Body of pancreas (tissue), 4 donors: ENCODE measurements around the gene AMY1B. TPM values are rescaled to one million over a fixed set of nuclear protein-coding genes. Genes with fewer than 3 reads are reported as not detected.
"Not testable (repeated sequence)": the region's sequence is repeated elsewhere in the genome, so short reads cannot be mapped to it uniquely, and the experiment has no call there.

ENCODE experiments used
- ATAC-seq: fragments of 150-250 bp; one replicate; pipeline ENCODE4 v1.9.1; 2016
- DNase-seq, 4 donors: peaks; one replicate each; pipeline ENCODE4 v3.0.0-alpha.2; 2019
- H3K27ac ChIP-seq, 4 donors: fragments of 200-600 bp; sonication (generic); 1 replicate in 3 of 4; 2 replicates in 1 of 4; pipeline versions ENCODE4 v1.5.1 to v1.6.1; 2016 to 2019; ENCODE audit warnings: mild to moderate bottlenecking in 1 of 4, mixed read lengths in 1 of 4, moderate library complexity in 1 of 4
- H3K27me3 ChIP-seq, 2 donors: fragments of 200-600 bp; sonication (generic); one replicate each; pipeline ENCODE4 v1.6.0; 2016; ENCODE audit warnings: mild to moderate bottlenecking in 1 of 2
- H3K36me3 ChIP-seq, 2 donors: fragments of 200-600 bp; sonication (generic); replicated peaks in 1 of 2; 2 replicates each; pipeline ENCODE4 v1.5.1; 2016; ENCODE audit warnings: low read depth in 2 of 2; ENCODE audit not compliant: insufficient read depth in 1 of 2
- H3K4me1 ChIP-seq: fragments of 200-600 bp; sonication (generic); one replicate; pipeline ENCODE4 v1.6.0; 2016
- H3K4me3 ChIP-seq, 2 donors: fragments of 200-600 bp; sonication (generic); 1 replicate in 1 of 2; 2 replicates in 1 of 2; pipeline ENCODE4 v1.5.1; 2016 to 2019
- H3K9me3 ChIP-seq, 3 donors: fragments of 200-600 bp; sonication (generic); 1 replicate in 2 of 3; 2 replicates in 1 of 3; pipeline ENCODE4 v1.5.1; 2016
- WGBS, 2 donors: methylation state at CpG; one replicate each; pipeline ENCODE4 v1.1.5; 2017; 5-methylcytosine and 5-hydroxymethylcytosine counted together
- intact Hi-C: fragments of 100-400 bp; cut with DNase I; formaldehyde crosslinking; loops from one replicate; pipeline ENCODE4 v1.15.1; 2023
- total RNA-seq, 2 donors: library from RNA; depleted of rRNA; stranded (reverse); fragments of >200 nt; gene quantifications; one replicate each; pipeline ENCODE4 v1.1.0, GENCODE V29; 2016

Gene AMY1B
- total RNA-seq = not detected

- H3K36me3 ChIP-seq, H3K4me3 ChIP-seq, H3K4me1 ChIP-seq, H3K27me3 ChIP-seq, intact Hi-C loops, H3K9me3 ChIP-seq, H3K27ac ChIP-seq, DNase-seq, ATAC-seq: not testable (repeated sequence)
- WGBS, 2 donors = no CpG with 5 or more reads among the region's 5 CpGs
These were observed at the start of gene AMY1B for GRCh38 chr1:103696110-103696509. TSS of gene AMY1B (minus strand) at chr1:103696210. CDS start at chr1:103695639, 571 bp downstream.

- ATAC-seq, H3K27me3 ChIP-seq, H3K4me3 ChIP-seq, H3K27ac ChIP-seq, H3K36me3 ChIP-seq, H3K9me3 ChIP-seq, intact Hi-C loops, H3K4me1 ChIP-seq, DNase-seq: not testable (repeated sequence)
- WGBS, 2 donors = 63% methylated on average over 1 of the region's 4 CpGs; no CpG with 5 or more reads in 1 of the 2 donors
These were observed 49.0 kb upstream of the AMY1B start for GRCh38 chr1:103745040-103745439.

- ATAC-seq, H3K4me3 ChIP-seq, H3K27me3 ChIP-seq, DNase-seq, H3K9me3 ChIP-seq, H3K27ac ChIP-seq, intact Hi-C loops, H3K36me3 ChIP-seq, H3K4me1 ChIP-seq: not testable (repeated sequence)
- WGBS, 2 donors = no CpG with 5 or more reads among the region's 4 CpGs
These were observed 48.4 kb upstream of the AMY1B start for GRCh38 chr1:103744449-103744848.

- DNase-seq, intact Hi-C loops, ATAC-seq, H3K36me3 ChIP-seq, H3K27me3 ChIP-seq, H3K27ac ChIP-seq, H3K9me3 ChIP-seq, H3K4me3 ChIP-seq, H3K4me1 ChIP-seq: not testable (repeated sequence)
- WGBS, 2 donors = no CpG with 5 or more reads among the region's 3 CpGs
These were observed 42.0 kb upstream of the AMY1B start for GRCh38 chr1:103738031-103738430.

- H3K36me3 ChIP-seq, H3K9me3 ChIP-seq, DNase-seq, H3K27me3 ChIP-seq, H3K4me3 ChIP-seq, intact Hi-C loops, ATAC-seq, H3K4me1 ChIP-seq, H3K27ac ChIP-seq: not testable (repeated sequence)
- no CpG with 5 or more reads among the region's 3 CpGs for WGBS, 2 donors
These were observed 39.3 kb upstream of the AMY1B start for GRCh38 chr1:103735334-103735733.

GRCh38 chr1:103721473-103721872, 25.5 kb upstream of the AMY1B start:
- peak; percentile 53 for ATAC-seq
- H3K9me3 ChIP-seq, H3K27me3 ChIP-seq, H3K27ac ChIP-seq, H3K36me3 ChIP-seq, H3K4me1 ChIP-seq, H3K4me3 ChIP-seq, DNase-seq, intact Hi-C loops: not testable (repeated sequence)
- no CpG with 5 or more reads among the region's 2 CpGs for WGBS, 2 donors

GRCh38 chr1:103717404-103717803, 21.4 kb upstream of the AMY1B start:
- H3K4me3 ChIP-seq, H3K27me3 ChIP-seq, intact Hi-C loops, H3K36me3 ChIP-seq, H3K9me3 ChIP-seq, H3K4me1 ChIP-seq: not testable (repeated sequence)
- peak overlapping the region in 1 of 4 donors; percentile 14 for H3K27ac ChIP-seq
- WGBS, 2 donors = 52 to 73% methylated on average over 6 of the region's 6 CpGs
- ATAC-seq (peak; percentile 24), DNase-seq (peak in 2 of 4 donors; percentile 0 to 8)

GRCh38 chr1:103710381-103710780, 14.4 kb upstream of the AMY1B start:
- H3K36me3 ChIP-seq, H3K4me3 ChIP-seq, H3K27me3 ChIP-seq, ATAC-seq, H3K27ac ChIP-seq, H3K4me1 ChIP-seq, DNase-seq, H3K9me3 ChIP-seq, intact Hi-C loops: not testable (repeated sequence)
- no CpG with 5 or more reads among the region's 3 CpGs for WGBS, 2 donors

GRCh38 chr1:103707670-103708069, 11.7 kb upstream of the AMY1B start:
- WGBS, 2 donors = no CpG with 5 or more reads among the region's 3 CpGs

GRCh38 chr1:103701256-103701655, 5.2 kb upstream of the AMY1B start:
- ATAC-seq, H3K27me3 ChIP-seq, H3K4me3 ChIP-seq, H3K36me3 ChIP-seq, H3K9me3 ChIP-seq, H3K4me1 ChIP-seq, H3K27ac ChIP-seq, DNase-seq, intact Hi-C loops: not testable (repeated sequence)
- no CpG with 5 or more reads among the region's 4 CpGs for WGBS, 2 donors

More at GRCh38 chr1:103707670-103708069, 11.7 kb upstream of the AMY1B start:
- H3K36me3 ChIP-seq, ATAC-seq, H3K9me3 ChIP-seq, H3K4me3 ChIP-seq, H3K27me3 ChIP-seq, intact Hi-C loops, H3K4me1 ChIP-seq, DNase-seq, H3K27ac ChIP-seq: not testable (repeated sequence)

- H3K27ac ChIP-seq, H3K4me3 ChIP-seq, H3K9me3 ChIP-seq, H3K4me1 ChIP-seq, DNase-seq, intact Hi-C loops, H3K36me3 ChIP-seq, ATAC-seq, H3K27me3 ChIP-seq: not testable (repeated sequence)
- WGBS, 2 donors = no CpG with 5 or more reads among the region's 4 CpGs
These were observed 4.7 kb upstream of the AMY1B start for GRCh38 chr1:103700669-103701068.

- H3K9me3 ChIP-seq, H3K27me3 ChIP-seq, H3K4me1 ChIP-seq, intact Hi-C loops, DNase-seq, H3K27ac ChIP-seq, H3K4me3 ChIP-seq, H3K36me3 ChIP-seq, ATAC-seq: not testable (repeated sequence)
- WGBS, 2 donors = no CpG with 5 or more reads among the region's 6 CpGs
These were observed 1.4 kb upstream of the AMY1B start for GRCh38 chr1:103697430-103697829.

- H3K4me3 ChIP-seq, DNase-seq, H3K27ac ChIP-seq, H3K9me3 ChIP-seq, H3K27me3 ChIP-seq, H3K4me1 ChIP-seq, H3K36me3 ChIP-seq, intact Hi-C loops, ATAC-seq: not testable (repeated sequence)
- no CpG with 5 or more reads among the region's 3 CpGs for WGBS, 2 donors
These were observed 19.7 kb downstream of the AMY1B start for GRCh38 chr1:103676335-103676734.
